Nephron progenitor cell (in vitro differentiated cells): ENCODE measurements around the gene KPNA3.

ENCODE experiments used
- DNase-seq: peaks from one replicate; pipeline ENCODE4 v3.0.0; 2021
- H3K27ac Mint-ChIP-seq: 2 replicates; pipeline ENCODE4 v1.8.0; 2021; ENCODE audit warnings: mild to moderate bottlenecking, moderate library complexity, mixed read lengths
- H3K27me3 Mint-ChIP-seq: 2 replicates; pipeline ENCODE4 v1.8.0; 2021; ENCODE audit warnings: mild to moderate bottlenecking, low read depth, mixed read lengths; ENCODE audit not compliant: poor library complexity
- H3K36me3 Mint-ChIP-seq: 2 replicates; pipeline ENCODE4 v1.8.0; 2021; ENCODE audit warnings: low read depth, mixed read lengths
- H3K4me1 Mint-ChIP-seq: 2 replicates; pipeline ENCODE4 v1.8.0; 2021; ENCODE audit warnings: mixed read lengths
- H3K4me3 Mint-ChIP-seq: 2 replicates; pipeline ENCODE4 v1.8.0; 2021; ENCODE audit warnings: mild to moderate bottlenecking, moderate library complexity, mixed read lengths
- H3K9me3 Mint-ChIP-seq: 2 replicates; pipeline ENCODE4 v1.8.0; 2021; ENCODE audit warnings: mild to moderate bottlenecking, moderate library complexity, mixed read lengths
- CTCF ChIP-seq: fragments of 200-600 bp; sonication (generic); IDR thresholded peaks from 2 replicates; pipeline ENCODE4 v1.5.0; 2021; ENCODE audit warnings: antibody characterized with exemption

Gene KPNA3

GRCh38 chr13:49701491-49701890 lies 91.0 kb downstream of the KPNA3 start:
- H3K27ac Mint-ChIP-seq = no peak overlapping the region
- H3K9me3 Mint-ChIP-seq = peaks cover 3% of the 10 kb centered on the region
- H3K27me3 Mint-ChIP-seq = no peaks in the 10 kb centered on the region
- H3K36me3 Mint-ChIP-seq = peaks cover 80% of the 10 kb centered on the region
- H3K4me1 Mint-ChIP-seq = peaks cover 5% of the 10 kb centered on the region
- no peak for TF ChIP-seq CTCF
- DNase-seq = no peak
- no peak overlapping the region for H3K4me3 Mint-ChIP-seq

- H3K27me3 Mint-ChIP-seq = no peaks in the 10 kb centered on the region
- no peak overlapping the region for H3K4me3 Mint-ChIP-seq
- H3K4me1 Mint-ChIP-seq = peaks cover 5% of the 10 kb centered on the region
- peaks cover 52% of the 10 kb centered on the region for H3K36me3 Mint-ChIP-seq
- TF ChIP-seq CTCF = no peak
- peaks cover 3% of the 10 kb centered on the region for H3K9me3 Mint-ChIP-seq
- no peak for DNase-seq
- no peak overlapping the region for H3K27ac Mint-ChIP-seq
Observed at GRCh38 chr13:49697468-49697867, 95.0 kb downstream of the KPNA3 start.

GRCh38 chr13:49694446-49694845 lies 98.0 kb downstream of the KPNA3 start:
- no peaks in the 10 kb centered on the region for H3K27me3 Mint-ChIP-seq
- no peak for TF ChIP-seq CTCF

GRCh38 chr13:49693877-49694276 lies 98.6 kb downstream of the KPNA3 start:
- Mint-ChIP-seq H3K4me3 (no peak overlapping the region), H3K27ac (no peak overlapping the region), H3K4me1 (peaks cover 16% of the 10 kb centered on the region), H3K9me3 (peaks cover 3% of the 10 kb centered on the region), H3K27me3 (no peaks in the 10 kb centered on the region), H3K36me3 (peaks cover 28% of the 10 kb centered on the region)
- no peak for DNase-seq
- TF ChIP-seq CTCF = no peak

More at GRCh38 chr13:49694446-49694845, 98.0 kb downstream of the KPNA3 start:
- Mint-ChIP-seq H3K36me3 (peaks cover 29% of the 10 kb centered on the region), H3K27ac (no peak overlapping the region), H3K4me1 (peaks cover 18% of the 10 kb centered on the region), H3K9me3 (peaks cover 3% of the 10 kb centered on the region), H3K4me3 (no peak overlapping the region)
- no peak for DNase-seq

GRCh38 chr13:49693191-49693733 lies 99.2 kb downstream of the KPNA3 start:
- Mint-ChIP-seq H3K4me1 (peaks cover 13% of the 10 kb centered on the region), H3K36me3 (peaks cover 25% of the 10 kb centered on the region), H3K27ac (no peak overlapping the region), H3K27me3 (no peaks in the 10 kb centered on the region), H3K4me3 (no peak overlapping the region), H3K9me3 (peaks cover 3% of the 10 kb centered on the region)
- DNase-seq = no peak
- no peak for TF ChIP-seq CTCF
